H1 (cell line): ENCODE measurements around the gene TACC2. TPM values are rescaled to one million over a fixed set of nuclear protein-coding genes. Genes with fewer than 3 reads are reported as not detected.

Experiments used
- CTCF ChIA-PET: fragments of 300-600 bp; sonication (Branson Sonifier 250); formaldehyde crosslinking; loops from one replicate; lab custom pipeline; 2021; ENCODE audit not compliant: partially characterized antibody; lab: Charles Lee
- POLR2A ChIA-PET: fragments of 300-600 bp; sonication (Branson Sonifier 250); formaldehyde crosslinking; loops from one replicate; lab custom pipeline; 2021; ENCODE audit warnings: inconsistent platforms; ENCODE audit not compliant: partially characterized antibody; lab: Charles Lee
- DNase-seq, 2 experiments: peaks; one replicate each; pipeline versions ENCODE4 v3.0.0 to v3.0.0-alpha.2; 2010 to 2022; ENCODE audit warnings: low spot score in 2 of 2, low read depth in 1 of 2, mixed read lengths in 1 of 2
- FAIRE-seq: peaks from 2 replicates; lab custom pipeline; 2011; peaks lifted over from hg19 to GRCh38; lab: Jason Lieb, UNC
- H2AFZ ChIP-seq: 2 replicates; pipeline ENCODE4 v1.8.1; 2012; ENCODE audit warnings: low read length, inconsistent platforms
- H2AK5ac ChIP-seq: 2 replicates; pipeline ENCODE4 v1.6.1; 2013; ENCODE audit warnings: low read depth, low read length
- H2BK120ac ChIP-seq: replicated peaks from 2 replicates; pipeline ENCODE3; 2013; ENCODE audit warnings: low read depth, low read length, inconsistent platforms
- H2BK12ac ChIP-seq: 2 replicates; pipeline ENCODE4 v1.6.1; 2013; ENCODE audit warnings: low read depth, low read length
- H2BK15ac ChIP-seq: 2 replicates; pipeline ENCODE4 v1.6.1; 2013; ENCODE audit warnings: low read length
- H2BK20ac ChIP-seq: 2 replicates; pipeline ENCODE4 v1.6.1; 2013; ENCODE audit warnings: low read length
- H2BK5ac ChIP-seq: 2 replicates; pipeline ENCODE4 v1.6.1; 2013; ENCODE audit warnings: low read depth, low read length
- H3K14ac ChIP-seq: 2 replicates; pipeline ENCODE4 v1.6.1; 2013; ENCODE audit warnings: inconsistent platforms; ENCODE audit not compliant: insufficient read length
- H3K18ac ChIP-seq: 2 replicates; pipeline ENCODE4 v1.6.1; 2013; ENCODE audit warnings: low read length; ENCODE audit errors: extremely low read depth
- H3K23ac ChIP-seq: 2 replicates; pipeline ENCODE4 v1.6.1; 2013; ENCODE audit warnings: inconsistent platforms; ENCODE audit not compliant: insufficient read length
- H3K23me2 ChIP-seq: 2 replicates; pipeline ENCODE4 v1.6.1; 2013; ENCODE audit warnings: low read depth, low read length
- H3K27ac ChIP-seq: 2 replicates; pipeline ENCODE4 v1.6.1; 2011; ENCODE audit warnings: low read depth, low read length, inconsistent platforms
- H3K27me3 ChIP-seq, 4 experiments: replicated peaks in 1 of 4; 1 replicate in 1 of 4; 2 replicates in 3 of 4; pipeline versions ENCODE4 v1.6.1 to v1.8.1; 2011 to 2013; ENCODE audit warnings: low read length in 3 of 4, mild to moderate bottlenecking in 3 of 4, inconsistent platforms in 2 of 4, mixed read lengths in 2 of 4, moderate library complexity in 1 of 4; ENCODE audit not compliant: control insufficient read depth in 3 of 4, insufficient read depth in 3 of 4; ENCODE audit errors: extremely low read depth in 1 of 4
- H3K36me3 ChIP-seq, 4 experiments: 2 replicates each; pipeline versions ENCODE4 v1.6.1 to v1.8.1; 2011 to 2013; ENCODE audit warnings: mild to moderate bottlenecking in 4 of 4, low read length in 3 of 4, moderate library complexity in 2 of 4, control low read depth in 1 of 4, inconsistent platforms in 1 of 4; ENCODE audit not compliant: insufficient read depth in 4 of 4, control insufficient read depth in 2 of 4
- H3K4ac ChIP-seq: replicated peaks from 2 replicates; pipeline ENCODE3; 2013; ENCODE audit warnings: low read length, low read depth, mixed read lengths, inconsistent platforms; ENCODE audit not compliant: insufficient read length
- H3K4me1 ChIP-seq, 4 experiments: replicated peaks in 1 of 4; 1 replicate in 1 of 4; 2 replicates in 3 of 4; pipeline versions ENCODE4 v1.6.1 to v1.8.1; 2011 to 2013; ENCODE audit warnings: low read length in 3 of 4, inconsistent platforms in 2 of 4, mixed read lengths in 1 of 4; ENCODE audit not compliant: insufficient read depth in 4 of 4, control insufficient read depth in 3 of 4
- H3K4me2 ChIP-seq, 2 experiments: 2 replicates each; pipeline versions ENCODE4 v1.6.1 to v1.8.1; 2011 to 2013; ENCODE audit warnings: low read depth in 2 of 2, low read length in 2 of 2, control low read depth in 1 of 2, inconsistent platforms in 1 of 2, mild to moderate bottlenecking in 1 of 2; ENCODE audit not compliant: insufficient read depth in 1 of 2
- H3K4me3 ChIP-seq, 4 experiments: fragments of 200-600, 300-600 bp in 1 of 4; sonication (generic), shearing (Covaris generic), sonication (Bioruptor Twin) in 1 of 4; 2 replicates each; pipeline versions ENCODE4 v1.5.1 to v1.8.1; 2011 to 2016; ENCODE audit warnings: low read length in 4 of 4, low read depth in 3 of 4, control low read depth in 2 of 4, inconsistent platforms in 2 of 4, mild to moderate bottlenecking in 2 of 4, mixed read lengths in 1 of 4, moderate library complexity in 1 of 4; ENCODE audit not compliant: insufficient read depth in 2 of 4; ENCODE audit errors: extremely low read depth in 1 of 4
- H3K56ac ChIP-seq: replicated peaks from 2 replicates; pipeline ENCODE3; 2013; ENCODE audit warnings: low read depth, mild to moderate bottlenecking, mixed read lengths, low read length, inconsistent platforms; ENCODE audit not compliant: insufficient read length
- H3K79me1 ChIP-seq: 2 replicates; pipeline ENCODE4 v1.6.1; 2013; ENCODE audit warnings: low read depth, low read length, control low read depth
- H3K79me2 ChIP-seq, 2 experiments: 2 replicates each; pipeline versions ENCODE4 v1.6.1 to v1.8.1; 2012 to 2013; ENCODE audit warnings: low read length in 2 of 2, mild to moderate bottlenecking in 2 of 2, inconsistent platforms in 1 of 2; ENCODE audit not compliant: insufficient read depth in 2 of 2, control insufficient read depth in 1 of 2
- H3K9ac ChIP-seq, 4 experiments: replicated peaks in 1 of 4; 1 replicate in 1 of 4; 2 replicates in 3 of 4; pipeline versions ENCODE4 v1.6.1 to v1.8.1; 2011 to 2013; ENCODE audit warnings: low read depth in 3 of 4, low read length in 3 of 4, control low read depth in 2 of 4, mild to moderate bottlenecking in 2 of 4, moderate library complexity in 2 of 4, inconsistent platforms in 1 of 4; ENCODE audit errors: extremely low read depth in 1 of 4
- H3K9me3 ChIP-seq, 2 experiments: 2 replicates each; pipeline versions ENCODE4 v1.6.1 to v1.8.1; 2012 to 2013; ENCODE audit warnings: mild to moderate bottlenecking in 2 of 2, moderate library complexity in 2 of 2, control low read depth in 1 of 2, inconsistent platforms in 1 of 2, low read depth in 1 of 2, low read length in 1 of 2, mixed read lengths in 1 of 2; ENCODE audit not compliant: insufficient read depth in 2 of 2
- H4K20me1 ChIP-seq, 2 experiments: replicated peaks in 1 of 2; 2 replicates each; pipeline versions ENCODE3 to v1.8.1; 2011 to 2013; ENCODE audit warnings: inconsistent platforms in 2 of 2, low read length in 2 of 2, mild to moderate bottlenecking in 1 of 2; ENCODE audit not compliant: insufficient read depth in 2 of 2, control insufficient read depth in 1 of 2
- H4K5ac ChIP-seq: 2 replicates; pipeline ENCODE4 v1.6.1; 2013; ENCODE audit warnings: low read length, low read depth, mixed read lengths, inconsistent platforms; ENCODE audit not compliant: insufficient read length
- H4K8ac ChIP-seq: 2 replicates; pipeline ENCODE4 v1.8.0; 2013; ENCODE audit warnings: mild to moderate bottlenecking, moderate library complexity, low read length, inconsistent platforms; ENCODE audit not compliant: insufficient read depth; ENCODE audit errors: extremely low read depth
- H4K91ac ChIP-seq: replicated peaks from 2 replicates; pipeline ENCODE3; 2013; ENCODE audit warnings: low read length, mixed read lengths, inconsistent platforms; ENCODE audit not compliant: insufficient read length
- CTCF ChIP-seq, 3 experiments: IDR thresholded peaks; 1 replicate in 2 of 3; 2 replicates in 1 of 3; pipeline versions ENCODE4 v1.5.1 to v1.6.1; 2011; ENCODE audit warnings: low read length in 3 of 3, mild to moderate bottlenecking in 3 of 3, inconsistent platforms in 2 of 3, low read depth in 1 of 3, moderate library complexity in 1 of 3; ENCODE audit not compliant: insufficient read depth in 1 of 3; ENCODE audit errors: control extremely low read depth in 1 of 3
- WGBS, 2 experiments: shearing (Covaris generic) in 1 of 2; methylation state at CpG; one replicate each; pipeline versions ENCODE4 v1.1.6 to v1.1.7; 2013 to 2015; ENCODE audit warnings: low lambda C conversion rate in 2 of 2, mixed read lengths in 2 of 2, inconsistent platforms in 1 of 2, low coverage in 1 of 2, missing lambda C conversion rate in 1 of 2; ENCODE audit not compliant: insufficient replicate concordance in 2 of 2, insufficient coverage in 1 of 2, insufficient read length in 1 of 2; ENCODE audit errors: extremely low coverage in 1 of 2, missing lambda C conversion rate in 1 of 2; 5-methylcytosine and 5-hydroxymethylcytosine counted together
- polyA plus RNA-seq, 7 experiments: library from polyadenylated mRNA; depleted of rRNA in 3 of 7; stranded (reverse) in 5 of 7; unstranded in 2 of 7; fragments of >200 nt in 5 of 7; fragments of 200-250 nt in 2 of 7; gene quantifications; 1 replicate in 5 of 7; 2 replicates in 1 of 7; 4 replicates in 1 of 7; pipeline versions ENCODE4 v1.2.1 to v1.2.3, GENCODE V29; 2011 to 2013; ENCODE audit warnings: missing spikeins in 2 of 7, mixed read lengths in 2 of 7
- total RNA-seq: library from RNA; stranded (reverse); fragmentation: NEBNext Ultra II Directional; extraction: Animal tissue kit (Norgen Biotek cat#: 25700); gene quantifications from 2 replicates; pipeline ENCODE4 v1.2.1, GENCODE V29; 2021

TACC2 gene
- total and polyA plus RNA-seq, 2 of the 8 experiments (the other 6 are each of a cell fraction or from before 2014, with no cell fraction given): 21.2 to 46.6 TPM

DNA sequence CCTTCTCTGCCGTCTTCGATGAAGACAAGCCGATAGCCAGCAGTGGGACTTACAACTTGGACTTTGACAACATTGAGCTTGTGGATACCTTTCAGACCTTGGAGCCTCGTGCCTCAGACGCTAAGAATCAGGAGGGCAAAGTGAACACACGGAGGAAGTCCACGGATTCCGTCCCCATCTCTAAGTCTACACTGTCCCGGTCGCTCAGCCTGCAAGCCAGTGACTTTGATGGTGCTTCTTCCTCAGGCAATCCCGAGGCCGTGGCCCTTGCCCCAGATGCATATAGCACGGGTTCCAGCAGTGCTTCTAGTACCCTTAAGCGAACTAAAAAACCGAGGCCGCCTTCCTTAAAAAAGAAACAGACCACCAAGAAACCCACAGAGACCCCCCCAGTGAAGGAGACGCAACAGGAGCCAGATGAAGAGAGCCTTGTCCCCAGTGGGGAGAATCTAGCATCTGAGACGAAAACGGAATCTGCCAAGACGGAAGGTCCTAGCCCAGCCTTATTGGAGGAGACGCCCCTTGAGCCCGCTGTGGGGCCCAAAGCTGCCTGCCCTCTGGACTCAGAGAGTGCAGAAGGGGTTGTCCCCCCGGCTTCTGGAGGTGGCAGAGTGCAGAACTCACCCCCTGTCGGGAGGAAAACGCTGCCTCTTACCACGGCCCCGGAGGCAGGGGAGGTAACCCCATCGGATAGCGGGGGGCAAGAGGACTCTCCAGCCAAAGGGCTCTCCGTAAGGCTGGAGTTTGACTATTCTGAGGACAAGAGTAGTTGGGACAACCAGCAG lies 221.7 kb downstream of the TACC2 start:
- H2BK20ac ChIP-seq: no peak overlapping the region
- no peaks in the 10 kb centered on the region for H3K9me3 ChIP-seq
- H2BK15ac ChIP-seq: no peak overlapping the region
- ChIA-PET POLR2A (no interaction called here), CTCF (interaction anchor here (0.6 kb wide), 1 partner anchor 159 kb away, joined by 3 read pairs; no protein-coding TSS in a partner anchor)
- H4K5ac ChIP-seq: no peak overlapping the region
- H3K27me3 ChIP-seq: no peaks in the 10 kb centered on the region
- peaks cover 11% of the 10 kb centered on the region for H3K79me1 ChIP-seq
- H4K8ac ChIP-seq: no peak overlapping the region
- no peak overlapping the region for H4K91ac ChIP-seq
- WGBS, 2 experiments: 94% methylated on average over 30 of the region's 30 CpGs; no CpG with 5 or more reads in 1 of the 2 experiments
- no peak overlapping the region for H3K14ac ChIP-seq
- peaks cover 6 to 10% of the 10 kb centered on the region in 2 experiments for H4K20me1 ChIP-seq
- FAIRE-seq (no peak), DNase-seq (no peak)
- H3K27ac ChIP-seq: no peak overlapping the region
- H3K23me2 ChIP-seq: no peaks in the 10 kb centered on the region; the same call in 1 of the 2 replicates
- no peak for TF ChIP-seq CTCF (IDR thresholded peaks at IDR 0.05; ENCODE audit: control extremely low read depth in 1 of 3, insufficient read depth in 1 of 3, low read depth in 1 of 3, low read length in 3 of 3)
- H3K23ac ChIP-seq: no peak overlapping the region
- H2BK120ac ChIP-seq: no peak overlapping the region
- H2BK5ac ChIP-seq: no peak overlapping the region
- no peak overlapping the region for H2AFZ ChIP-seq
- no peak overlapping the region for H3K4me3 ChIP-seq
- no peak overlapping the region for H3K9ac ChIP-seq
- H3K36me3 ChIP-seq: peaks cover 7 to 23% (median 12%) of the 10 kb centered on the region in 4 experiments; a peak in 6 of 8 replicates
- no peak overlapping the region for H3K4ac ChIP-seq
- H2BK12ac ChIP-seq: no peak overlapping the region
- H2AK5ac ChIP-seq: no peak overlapping the region
- H3K79me2 ChIP-seq: peaks cover 0 to 39% of the 10 kb centered on the region in 2 experiments; a peak in 2 of 4 replicates
- H3K56ac ChIP-seq: no peak overlapping the region
- H3K4me1 ChIP-seq: no peaks in the 10 kb centered on the region; a peak in 2 of 7 replicates
- no peak overlapping the region for H3K18ac ChIP-seq
- no peak overlapping the region for H3K4me2 ChIP-seq
